HG02623 (cell line): Measurements from ENCODE around the gene VPS54.
A peak's percentile ranks its signal among the peaks of the same experiment; 100 is the strongest.
"Not testable (repeated sequence)": the region's sequence is repeated elsewhere in the genome, so short reads cannot be mapped to it uniquely, and the experiment has no call there.

Experiments
- ATAC-seq: cut with Tn5 transposase; IDR thresholded peaks from one replicate; pipeline ENCODE4 v1.9.1; 2021; ENCODE audit warnings: moderate library complexity; ENCODE audit not compliant: unreplicated experiment

The VPS54 gene

GRCh38 chr2:64023485-64024258 lies 4.4 kb upstream of the VPS54 start:
- no peak for ATAC-seq

- ATAC-seq, result no peak
These were observed 2.4 kb upstream of the VPS54 start for GRCh38 chr2:64021578-64021977.

DNA sequence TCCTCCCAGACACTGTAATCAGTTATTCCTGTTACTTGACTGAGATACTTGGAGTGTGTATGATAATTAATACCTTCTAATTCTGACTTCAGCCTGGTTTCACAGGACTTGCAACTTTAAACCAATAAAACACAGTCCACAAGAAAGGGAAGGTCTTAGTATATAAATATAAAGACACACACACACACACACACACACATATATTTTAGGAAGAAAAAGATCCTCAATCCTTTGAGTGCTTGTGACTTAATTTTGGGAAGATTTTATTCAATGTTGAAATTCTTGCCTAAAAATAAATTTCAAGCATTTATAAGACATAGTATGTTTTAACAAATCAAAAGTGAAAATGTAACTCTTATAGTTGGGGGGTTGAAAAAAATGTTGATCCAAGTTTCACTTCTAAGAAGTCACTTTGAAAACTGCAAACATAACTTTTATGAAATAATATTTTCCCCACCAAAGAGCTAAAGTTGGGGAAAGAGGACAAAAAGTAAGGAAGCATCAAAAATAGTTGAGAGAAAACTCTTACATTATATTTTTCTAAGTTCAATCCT lies 824 bp upstream of the VPS54 start:
- ATAC-seq, result no peak

DNA sequence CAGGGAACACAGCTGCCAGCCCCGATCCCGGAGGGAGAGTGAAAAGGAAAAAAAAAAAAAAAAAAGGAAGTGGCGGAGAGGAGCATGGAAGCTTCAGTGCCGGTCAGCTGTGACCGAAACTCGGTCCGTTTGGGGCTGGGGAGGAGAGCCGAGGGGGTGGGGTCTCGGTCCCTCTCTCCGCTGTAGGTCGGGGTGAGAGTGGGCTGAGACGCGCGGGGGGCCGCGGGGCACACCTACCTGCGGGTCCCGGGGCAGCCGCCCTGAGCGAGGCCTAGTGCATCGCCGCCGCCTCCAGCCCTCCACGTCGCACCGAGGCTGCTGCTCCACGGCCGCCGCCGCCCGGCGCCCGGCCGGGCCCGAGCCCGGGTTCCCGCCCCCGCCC lies 536 bp downstream of the VPS54 start:
- ATAC-seq, result peak; percentile 41

GRCh38 chr2:64017811-64018700 lies 1.2 kb downstream of the VPS54 start:
- ATAC-seq, result no peak

DNA sequence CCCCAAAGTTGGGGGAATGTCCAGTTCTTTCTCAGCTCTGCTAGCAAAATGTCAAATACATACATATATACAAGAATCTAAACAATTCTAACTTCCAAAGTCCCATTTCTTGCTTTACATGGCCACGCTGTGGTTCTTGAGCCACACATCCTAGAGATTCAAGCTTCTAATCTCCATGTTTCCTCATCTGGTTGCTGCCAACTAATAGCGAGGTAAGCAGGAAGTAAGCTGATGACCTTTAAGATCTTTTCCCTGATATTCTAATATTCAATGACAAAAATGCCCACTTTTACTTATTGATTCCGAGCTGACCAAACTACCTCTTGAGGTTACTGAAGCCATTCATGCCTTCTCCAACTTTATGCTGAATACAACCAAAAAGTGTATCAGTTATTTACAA lies 3.3 kb downstream of the VPS54 start:
- ATAC-seq, result no peak

DNA sequence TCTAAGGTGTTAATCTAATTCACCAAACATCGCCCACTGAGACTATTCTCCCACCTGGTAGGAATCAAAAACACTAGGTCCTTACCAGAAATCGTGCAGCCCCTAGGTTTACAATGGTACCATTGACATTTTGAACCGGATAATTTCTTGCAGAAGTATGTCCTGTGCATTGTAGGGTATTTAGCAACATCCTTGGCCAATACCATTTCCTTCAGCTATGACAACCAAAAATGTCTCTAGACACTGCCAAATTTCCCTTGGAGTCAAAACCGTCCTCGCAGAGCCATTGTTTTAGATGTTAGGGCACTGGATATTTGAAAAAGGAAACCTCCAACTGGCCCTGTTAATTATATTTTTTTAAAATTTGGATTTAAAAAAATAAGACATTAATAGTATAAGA lies 3.8 kb downstream of the VPS54 start:
- no peak for ATAC-seq

DNA sequence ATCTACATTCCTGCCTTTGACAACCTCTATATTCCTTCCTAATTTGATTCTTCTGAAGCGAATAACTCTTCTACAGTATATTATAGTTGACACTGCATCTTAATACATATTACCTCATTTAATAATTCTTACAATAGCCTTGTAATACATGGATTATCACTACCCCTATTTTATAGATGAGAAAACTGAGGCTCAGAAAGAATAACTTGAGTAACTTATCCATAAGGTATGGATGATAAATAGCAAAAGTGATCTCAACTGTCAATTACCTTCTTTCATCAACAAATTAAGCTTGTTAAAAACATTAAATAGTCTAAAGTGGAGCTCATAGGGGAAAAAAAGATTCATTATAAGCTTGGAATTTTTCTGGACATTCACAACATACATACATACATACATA lies 4.6 kb downstream of the VPS54 start:
- ATAC-seq, result no peak

- no peak for ATAC-seq
These were observed 6.2 kb downstream of the VPS54 start for GRCh38 chr2:64013053-64013452.

- ATAC-seq, result no peak
These were observed 7.1 kb downstream of the VPS54 start for GRCh38 chr2:64012115-64012514.

- no peak for ATAC-seq
These were observed 10.7 kb downstream of the VPS54 start for GRCh38 chr2:64008434-64009009.

DNA sequence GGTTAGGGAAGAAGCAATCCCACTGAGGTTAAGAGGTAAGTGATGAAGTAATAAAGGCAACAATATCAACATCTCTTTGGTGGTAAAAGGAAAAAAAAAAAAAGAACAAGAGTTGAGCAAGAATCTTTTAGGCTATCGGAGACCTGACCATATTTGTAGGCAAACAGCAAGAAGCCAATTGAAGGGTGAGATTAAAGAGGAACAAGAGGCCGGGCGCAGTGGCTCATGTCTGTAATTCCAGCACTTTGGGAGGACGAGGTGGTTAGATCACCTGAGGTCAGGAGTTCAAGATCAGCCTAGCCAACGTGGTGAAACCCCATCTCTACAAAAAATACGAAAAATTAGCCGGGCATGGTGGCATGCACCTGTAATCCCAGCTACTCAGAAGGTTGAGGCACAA lies 11.3 kb downstream of the VPS54 start:
- ATAC-seq, result no peak

GRCh38 chr2:64005707-64006356 lies 13.4 kb downstream of the VPS54 start:
- ATAC-seq, result no peak

DNA sequence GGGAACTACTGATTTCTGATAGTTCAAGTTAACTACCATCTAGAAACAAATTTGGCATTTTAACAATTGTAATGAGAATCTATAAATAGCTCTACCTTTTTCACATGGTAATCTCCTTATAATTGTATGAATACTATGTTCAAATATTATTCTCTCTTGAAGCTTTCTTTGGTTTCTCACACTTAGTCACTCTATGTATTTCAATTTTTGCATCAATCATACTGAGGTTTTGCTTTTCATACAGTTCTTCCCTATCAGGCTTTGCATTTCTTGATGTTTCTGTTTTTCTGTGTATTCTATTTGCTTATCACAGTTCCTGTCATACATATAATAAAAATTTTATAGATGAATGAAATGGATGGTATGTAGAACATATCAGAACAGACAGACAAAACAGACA lies 16.0 kb downstream of the VPS54 start:
- no peak for ATAC-seq

GRCh38 chr2:64001382-64002101 lies 17.7 kb downstream of the VPS54 start:
- no peak for ATAC-seq

DNA sequence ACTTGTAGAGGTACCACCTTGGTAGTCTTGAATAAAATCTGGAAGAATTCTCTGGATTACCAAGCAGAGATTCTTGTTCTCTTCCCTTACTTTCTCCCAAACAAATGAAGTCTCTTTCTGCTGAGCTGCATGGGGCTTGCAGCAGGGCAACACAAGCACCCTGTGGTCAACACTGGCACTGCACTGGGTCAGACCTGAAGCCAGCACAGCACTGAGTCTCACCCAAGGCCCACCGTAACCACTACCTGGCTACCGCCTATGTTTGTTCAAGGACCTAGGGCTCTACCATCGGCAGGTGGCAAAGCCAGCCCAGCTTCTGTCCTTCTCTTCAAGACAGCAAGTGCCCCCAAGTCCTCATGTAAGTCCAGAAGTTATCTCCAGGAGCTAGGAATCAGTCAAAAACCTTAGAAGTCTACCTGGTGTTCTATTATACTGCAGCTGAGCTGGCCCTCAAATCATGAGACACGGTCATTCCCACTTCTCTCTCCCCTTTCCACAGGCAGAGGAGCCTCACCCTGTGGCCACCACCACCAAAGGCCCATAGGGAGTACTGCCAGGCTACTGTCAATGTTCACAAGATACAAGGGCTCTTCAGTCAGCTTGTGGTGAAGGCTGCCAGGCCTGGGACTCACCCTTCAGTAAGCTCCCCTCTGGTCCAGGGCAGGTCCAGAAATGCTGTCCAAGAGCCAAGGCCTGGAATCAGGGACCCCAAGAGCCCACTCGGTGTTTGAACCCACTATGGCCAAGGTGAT lies 18.4 kb downstream of the VPS54 start:
- no peak for ATAC-seq

DNA sequence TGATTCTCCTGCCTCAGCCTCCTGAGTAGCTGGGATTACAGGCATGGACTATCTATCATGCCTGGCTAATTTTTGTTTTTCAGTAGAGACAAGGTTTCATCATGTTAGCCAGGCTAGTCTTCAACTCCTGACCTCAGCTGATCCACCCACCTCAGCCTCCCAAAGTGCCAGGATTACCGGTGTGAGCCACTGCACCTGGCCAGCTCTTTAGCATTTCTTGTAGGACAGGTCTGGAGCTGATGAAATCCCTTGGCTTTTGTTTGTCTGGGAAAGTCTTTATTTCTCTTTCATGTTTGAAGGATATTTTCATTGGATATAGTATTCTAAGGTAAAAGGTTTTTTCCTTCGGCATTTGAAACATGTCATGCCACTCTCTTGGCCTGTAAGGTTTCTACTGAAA lies 20.2 kb downstream of the VPS54 start:
- no peak for ATAC-seq

- ATAC-seq, result not testable (repeated sequence)
These were observed 22.5 kb downstream of the VPS54 start for GRCh38 chr2:63996582-63997198.
